ENCODE data around the gene DNAH12.
"Not testable (repeated sequence)": the region's sequence is repeated elsewhere in the genome, so short reads cannot be mapped to it uniquely, and the experiment has no call there.

The DNAH12 gene

GRCh38 chr3:57383406-57383805, 160.7 kb downstream of the DNAH12 start:
- H3K9me3 ChIP-seq (ENCODE audit: insufficient read depth, low read length) = no peaks in the 10 kb centered on the region
- H3K4me1 ChIP-seq (ENCODE audit: insufficient read depth, insufficient read length) = no peaks in the 10 kb centered on the region
- TF ChIP-seq SUZ12 (IDR thresholded peaks at IDR 0.05; ENCODE audit: extremely low read depth, insufficient read depth, insufficient read length) (no peak), YY1 (IDR thresholded peaks at IDR 0.05; ENCODE audit: insufficient read depth, insufficient read length) (no peak), ZNF274 (IDR thresholded peaks at IDR 0.05; ENCODE audit: low read depth, low read length) (no peak)
- no peak overlapping the region for H3K4me3 ChIP-seq (ENCODE audit: insufficient read length, low read depth)
- no peak for DNase-seq (ENCODE audit: low read depth, low spot score)
- no peak overlapping the region for H3K9ac ChIP-seq (ENCODE audit: insufficient read length, low read depth)
- H3K36me3 ChIP-seq (ENCODE audit: insufficient read depth, insufficient read length, low read length) = no peaks in the 10 kb centered on the region
- H3K27me3 ChIP-seq (ENCODE audit: insufficient read depth, insufficient read length) = no peaks in the 10 kb centered on the region

- no peak overlapping the region for H3K9ac ChIP-seq (ENCODE audit: insufficient read length, low read depth)
- no peaks in the 10 kb centered on the region for H3K4me1 ChIP-seq (ENCODE audit: insufficient read depth, insufficient read length)
- no peak overlapping the region for H3K4me3 ChIP-seq (ENCODE audit: insufficient read length, low read depth)
- DNase-seq (ENCODE audit: low read depth, low spot score) = no peak
- no peaks in the 10 kb centered on the region for H3K27me3 ChIP-seq (ENCODE audit: insufficient read depth, insufficient read length)
- H3K9me3 ChIP-seq (ENCODE audit: insufficient read depth, low read length) = no peaks in the 10 kb centered on the region
- no peak for TF ChIP-seq YY1 (IDR thresholded peaks at IDR 0.05; ENCODE audit: insufficient read depth, insufficient read length)
- TF ChIP-seq ZNF274 (IDR thresholded peaks at IDR 0.05; ENCODE audit: low read depth, low read length) = no peak
- TF ChIP-seq SUZ12 (IDR thresholded peaks at IDR 0.05; ENCODE audit: extremely low read depth, insufficient read depth, insufficient read length) = no peak
- no peaks in the 10 kb centered on the region for H3K36me3 ChIP-seq (ENCODE audit: insufficient read depth, insufficient read length, low read length)
Measured at GRCh38 chr3:57382933-57383332, 161.2 kb downstream of the DNAH12 start.

DNA sequence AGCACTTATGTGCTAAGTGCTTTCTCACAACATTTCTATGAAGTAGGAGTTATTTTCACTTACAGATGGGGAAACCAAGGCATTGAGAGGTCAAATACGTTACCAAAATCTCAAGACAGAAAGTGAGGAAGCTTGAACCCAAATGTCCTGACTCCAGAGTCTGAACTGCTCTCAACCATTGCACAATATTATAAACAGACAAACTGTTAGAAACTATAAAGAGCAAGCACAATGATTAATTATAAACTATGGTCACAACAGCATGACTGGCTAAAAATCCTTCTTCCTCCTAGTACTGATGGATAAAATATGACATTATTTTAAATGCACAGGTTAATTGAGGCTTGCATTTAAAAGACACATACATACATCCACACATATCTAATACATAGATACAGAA, 173.8 kb downstream of the DNAH12 start:
- no peak for DNase-seq (ENCODE audit: low read depth, low spot score)
- no peaks in the 10 kb centered on the region for H3K4me1 ChIP-seq (ENCODE audit: insufficient read depth, insufficient read length)
- H3K36me3 ChIP-seq (ENCODE audit: insufficient read depth, insufficient read length, low read length) = no peaks in the 10 kb centered on the region
- H3K9me3 ChIP-seq (ENCODE audit: insufficient read depth, low read length) = peaks cover 13% of the 10 kb centered on the region; the same call in 1 of the 2 replicates
- no peaks in the 10 kb centered on the region for H3K27me3 ChIP-seq (ENCODE audit: insufficient read depth, insufficient read length)
- H3K4me3 ChIP-seq (ENCODE audit: insufficient read length, low read depth) = no peak overlapping the region
- no peak overlapping the region for H3K9ac ChIP-seq (ENCODE audit: insufficient read length, low read depth)
- TF ChIP-seq YY1 (IDR thresholded peaks at IDR 0.05; ENCODE audit: insufficient read depth, insufficient read length) (no peak), SUZ12 (IDR thresholded peaks at IDR 0.05; ENCODE audit: extremely low read depth, insufficient read depth, insufficient read length) (no peak)

- DNase-seq (ENCODE audit: low read depth, low spot score); H3K9ac ChIP-seq (ENCODE audit: insufficient read length, low read depth); H3K9me3 ChIP-seq (ENCODE audit: insufficient read depth, low read length); H3K36me3 ChIP-seq (ENCODE audit: insufficient read depth, insufficient read length, low read length); H3K27me3 ChIP-seq (ENCODE audit: insufficient read depth, insufficient read length); H3K4me1 ChIP-seq (ENCODE audit: insufficient read depth, insufficient read length); H3K4me3 ChIP-seq (ENCODE audit: insufficient read length, low read depth): not testable (repeated sequence)
Measured at GRCh38 chr3:57365089-57365488, 179.1 kb downstream of the DNAH12 start.

DNA sequence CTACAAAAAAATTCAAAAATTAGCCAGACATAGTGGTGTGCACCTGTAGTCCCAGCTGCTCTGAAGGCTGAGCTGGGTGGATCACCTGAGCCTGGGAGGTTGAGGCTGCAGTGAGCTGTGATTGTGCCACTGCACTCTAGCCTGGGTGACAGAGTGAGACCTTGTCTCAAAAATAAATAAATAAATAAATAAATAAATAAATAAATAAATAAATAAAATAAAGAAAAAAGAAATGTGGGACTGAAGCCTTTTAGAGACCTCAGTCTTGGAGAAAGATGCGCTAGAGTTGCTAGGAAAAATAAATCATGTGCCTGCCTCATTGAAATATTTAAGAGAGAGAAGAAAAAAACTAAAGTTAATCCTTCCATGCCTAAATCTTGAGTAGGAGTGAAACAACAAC, 187.9 kb downstream of the DNAH12 start:
- not testable (repeated sequence) for H3K27me3 ChIP-seq (ENCODE audit: insufficient read depth, insufficient read length); H3K4me1 ChIP-seq (ENCODE audit: insufficient read depth, insufficient read length); H3K9me3 ChIP-seq (ENCODE audit: insufficient read depth, low read length); DNase-seq (ENCODE audit: low read depth, low spot score); H3K4me3 ChIP-seq (ENCODE audit: insufficient read length, low read depth); H3K9ac ChIP-seq (ENCODE audit: insufficient read length, low read depth); H3K36me3 ChIP-seq (ENCODE audit: insufficient read depth, insufficient read length, low read length)

DNA sequence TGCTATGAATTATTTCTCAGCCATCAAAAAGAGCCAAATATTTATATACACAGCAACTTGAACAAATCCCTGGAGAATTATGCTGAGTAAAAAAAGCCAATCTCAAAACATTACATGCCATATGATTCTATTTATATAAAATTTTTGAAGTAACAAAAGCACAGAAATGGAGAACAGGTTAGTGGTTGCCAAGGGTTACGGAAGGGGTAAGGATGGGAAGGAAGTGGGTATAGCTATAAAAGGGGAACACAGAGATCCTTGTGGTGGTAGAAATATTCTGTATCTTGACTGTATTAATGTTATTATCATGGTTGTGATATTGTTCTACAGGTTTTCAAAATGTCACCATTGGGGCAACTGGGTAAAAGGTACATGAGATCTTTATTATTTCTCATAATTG, 189.4 kb downstream of the DNAH12 start:
- Histone ChIP-seq H3K4me1 (ENCODE audit: insufficient read depth, insufficient read length) (no peaks in the 10 kb centered on the region), H3K36me3 (ENCODE audit: insufficient read depth, insufficient read length, low read length) (no peaks in the 10 kb centered on the region), H3K4me3 (ENCODE audit: insufficient read length, low read depth) (no peak overlapping the region), H3K9me3 (ENCODE audit: insufficient read depth, low read length) (no peaks in the 10 kb centered on the region), H3K27me3 (ENCODE audit: insufficient read depth, insufficient read length) (no peaks in the 10 kb centered on the region), H3K9ac (ENCODE audit: insufficient read length, low read depth) (no peak overlapping the region)
- no peak for TF ChIP-seq ZNF274 (IDR thresholded peaks at IDR 0.05; ENCODE audit: low read depth, low read length)
- no peak for TF ChIP-seq YY1 (IDR thresholded peaks at IDR 0.05; ENCODE audit: insufficient read depth, insufficient read length)
- TF ChIP-seq SUZ12 (IDR thresholded peaks at IDR 0.05; ENCODE audit: extremely low read depth, insufficient read depth, insufficient read length) = no peak
- no peak for DNase-seq (ENCODE audit: low read depth, low spot score)

DNA sequence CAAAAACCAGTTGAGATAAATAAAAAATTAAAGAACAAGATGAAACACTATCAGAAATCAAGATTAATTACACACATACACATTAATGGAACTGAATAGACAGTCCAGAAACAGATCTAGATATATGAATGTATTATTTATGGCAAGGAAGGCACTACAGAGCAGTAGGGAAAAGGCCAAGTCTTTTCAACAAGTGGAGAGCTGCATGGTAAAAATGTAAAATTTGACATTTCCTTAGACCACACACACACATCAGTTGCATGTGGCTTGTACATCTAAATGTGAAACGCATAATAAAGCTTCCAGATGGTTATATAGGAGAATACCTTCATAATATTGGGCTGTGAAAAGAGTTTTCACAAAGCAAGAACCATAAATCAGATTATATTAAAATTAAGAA, 193.9 kb downstream of the DNAH12 start:
- Histone ChIP-seq H3K4me3 (ENCODE audit: insufficient read length, low read depth) (no peak overlapping the region), H3K9me3 (ENCODE audit: insufficient read depth, low read length) (no peaks in the 10 kb centered on the region), H3K36me3 (ENCODE audit: insufficient read depth, insufficient read length, low read length) (no peaks in the 10 kb centered on the region), H3K4me1 (ENCODE audit: insufficient read depth, insufficient read length) (no peaks in the 10 kb centered on the region), H3K9ac (ENCODE audit: insufficient read length, low read depth) (no peak overlapping the region), H3K27me3 (ENCODE audit: insufficient read depth, insufficient read length) (no peaks in the 10 kb centered on the region)
- no peak for DNase-seq (ENCODE audit: low read depth, low spot score)
- TF ChIP-seq YY1 (IDR thresholded peaks at IDR 0.05; ENCODE audit: insufficient read depth, insufficient read length) (no peak), SUZ12 (IDR thresholded peaks at IDR 0.05; ENCODE audit: extremely low read depth, insufficient read depth, insufficient read length) (no peak), ZNF274 (IDR thresholded peaks at IDR 0.05; ENCODE audit: low read depth, low read length) (no peak)

DNA sequence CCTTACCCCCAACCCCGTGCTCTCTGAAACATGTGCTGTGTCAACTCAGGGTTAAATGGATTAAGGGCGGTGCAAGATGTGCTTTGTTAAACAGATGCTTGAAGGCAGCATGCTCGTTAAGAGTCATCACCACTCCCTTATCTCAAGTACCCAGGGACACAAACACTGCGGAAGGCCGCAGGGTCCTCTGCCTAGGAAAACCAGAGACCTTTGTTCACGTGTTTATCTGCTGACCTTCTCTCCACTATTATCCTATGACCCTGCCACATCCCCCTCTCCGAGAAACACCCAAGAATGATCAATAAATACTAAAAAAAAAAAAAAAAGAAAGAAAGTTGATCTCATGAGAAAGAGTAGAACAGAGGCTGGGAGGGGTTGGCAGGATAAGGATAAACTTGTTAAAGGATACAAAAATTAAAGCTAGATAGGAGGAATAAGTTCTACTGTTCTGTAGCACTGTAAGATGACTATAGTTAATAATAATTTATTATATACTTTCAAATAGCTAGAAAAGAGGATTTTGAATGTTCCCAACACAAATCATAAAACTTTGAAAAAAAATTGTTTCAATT, 205.0 kb downstream of the DNAH12 start:
- not testable (repeated sequence) for H3K27me3 ChIP-seq (ENCODE audit: insufficient read depth, insufficient read length); H3K4me1 ChIP-seq (ENCODE audit: insufficient read depth, insufficient read length); H3K4me3 ChIP-seq (ENCODE audit: insufficient read length, low read depth); H3K36me3 ChIP-seq (ENCODE audit: insufficient read depth, insufficient read length, low read length); DNase-seq (ENCODE audit: low read depth, low spot score); H3K9ac ChIP-seq (ENCODE audit: insufficient read length, low read depth)
- H3K9me3 ChIP-seq (ENCODE audit: insufficient read depth, low read length) = peaks cover 17% of the 10 kb centered on the region; the same call in 1 of the 2 replicates

- H3K4me1 ChIP-seq (ENCODE audit: insufficient read depth, insufficient read length); H3K27me3 ChIP-seq (ENCODE audit: insufficient read depth, insufficient read length): not testable (repeated sequence)
Measured at GRCh38 chr3:57338272-57339070, 205.7 kb downstream of the DNAH12 start.

More at GRCh38 chr3:57338272-57339070, 205.7 kb downstream of the DNAH12 start:
- not testable (repeated sequence) for H3K4me3 ChIP-seq (ENCODE audit: insufficient read length, low read depth); H3K9ac ChIP-seq (ENCODE audit: insufficient read length, low read depth); DNase-seq (ENCODE audit: low read depth, low spot score); H3K36me3 ChIP-seq (ENCODE audit: insufficient read depth, insufficient read length, low read length)
- peaks cover 17% of the 10 kb centered on the region; the same call in 1 of the 2 replicates for H3K9me3 ChIP-seq (ENCODE audit: insufficient read depth, low read length)
